H7 (cell line): ENCODE data around the gene OR8G1. TPM values are rescaled to one million over a fixed set of nuclear protein-coding genes. Genes with fewer than 3 reads are reported as not detected.
"Not testable (repeated sequence)": the region's sequence is repeated elsewhere in the genome, so short reads cannot be mapped to it uniquely, and the experiment has no call there.

Experiments used
- DNase-seq: peaks from one replicate; pipeline ENCODE4 v3.0.0; 2012
- H3K27me3 ChIP-seq: 2 replicates; pipeline ENCODE4 v1.6.0; 2011; ENCODE audit warnings: mild to moderate bottlenecking, low read length; ENCODE audit not compliant: control insufficient read depth, insufficient read depth
- H3K36me3 ChIP-seq: replicated peaks from 2 replicates; pipeline ENCODE4 v1.5.1; 2011; ENCODE audit warnings: low read length; ENCODE audit not compliant: control insufficient read depth, insufficient read depth
- H3K4me3 ChIP-seq: 2 replicates; pipeline ENCODE4 v1.5.1; 2011; ENCODE audit warnings: low read depth, mild to moderate bottlenecking, control low read depth, low read length, moderate library complexity; ENCODE audit not compliant: insufficient read depth
- total RNA-seq: library from RNA; depleted of rRNA; stranded (reverse); fragments of >200 nt; shearing (Covaris generic); gene quantifications from 2 replicates; pipeline ENCODE4 v1.2.3, GENCODE V29; 2014

OR8G1 gene
- total RNA-seq, 1 experiment from 2014 or later, result not detected

- no peaks in the 10 kb centered on the region for H3K27me3 ChIP-seq
- H3K4me3 ChIP-seq, result no peak overlapping the region
- no peak for DNase-seq
- no peaks in the 10 kb centered on the region for H3K36me3 ChIP-seq
Measured at GRCh38 chr11:124211321-124211720, 29.6 kb upstream of the OR8G1 start.

- Histone ChIP-seq H3K4me3 (no peak overlapping the region), H3K36me3 (no peaks in the 10 kb centered on the region), H3K27me3 (no peaks in the 10 kb centered on the region)
- DNase-seq, result no peak
Measured at GRCh38 chr11:124214027-124214426, 26.9 kb upstream of the OR8G1 start.

GRCh38 chr11:124219126-124219525, 21.8 kb upstream of the OR8G1 start:
- no peaks in the 10 kb centered on the region for H3K36me3 ChIP-seq
- H3K27me3 ChIP-seq, result no peaks in the 10 kb centered on the region
- no peak overlapping the region for H3K4me3 ChIP-seq
- no peak for DNase-seq

DNA sequence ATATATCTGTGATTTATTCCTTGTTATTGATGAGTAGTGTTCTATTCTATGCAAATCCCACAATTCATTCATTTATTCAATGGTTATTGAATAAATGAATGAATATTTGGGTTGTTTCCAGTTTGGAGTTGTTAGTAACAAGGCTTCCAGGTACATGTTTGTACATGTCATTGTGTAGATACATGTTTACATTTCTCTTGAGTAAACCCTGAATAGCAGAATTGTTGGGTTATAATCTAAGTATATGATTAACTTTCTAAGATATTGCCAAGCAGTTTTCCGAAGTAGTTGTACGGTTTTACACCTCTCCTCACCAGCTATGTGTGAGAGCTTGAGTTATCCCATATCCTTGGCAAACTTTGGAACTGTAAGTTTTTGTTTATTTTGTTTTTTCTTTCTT, 18.5 kb upstream of the OR8G1 start:
- Histone ChIP-seq H3K4me3 (no peak overlapping the region), H3K27me3 (no peaks in the 10 kb centered on the region), H3K36me3 (no peaks in the 10 kb centered on the region)
- DNase-seq, result no peak

- not testable (repeated sequence) for H3K27me3 ChIP-seq, H3K4me3 ChIP-seq, H3K36me3 ChIP-seq, DNase-seq
Measured at GRCh38 chr11:124224618-124225423, 16.1 kb upstream of the OR8G1 start.

DNA sequence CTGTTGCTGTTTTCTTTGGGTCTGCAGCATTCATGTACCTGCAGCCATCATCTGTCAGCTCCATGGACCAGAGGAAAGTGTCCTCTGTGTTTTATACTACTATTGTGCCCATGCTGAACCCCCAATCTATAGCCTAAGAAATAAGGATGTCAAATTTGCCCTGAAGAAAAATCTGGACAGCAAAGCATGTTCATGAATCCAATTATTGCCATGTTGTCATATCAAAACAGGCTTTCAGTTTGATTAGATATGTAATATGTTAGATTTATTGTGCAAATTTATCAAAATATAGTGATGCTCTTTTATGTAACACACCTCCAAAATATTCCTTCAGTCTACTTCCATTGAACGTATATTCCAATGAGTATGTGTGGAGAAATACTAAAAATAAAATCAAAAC, 15.4 kb upstream of the OR8G1 start:
- Histone ChIP-seq H3K36me3 (no peaks in the 10 kb centered on the region), H3K27me3 (no peaks in the 10 kb centered on the region), H3K4me3 (no peak overlapping the region)
- no peak for DNase-seq

GRCh38 chr11:124233376-124233775, 7.5 kb upstream of the OR8G1 start:
- Histone ChIP-seq H3K4me3 (no peak overlapping the region), H3K27me3 (no peaks in the 10 kb centered on the region), H3K36me3 (no peaks in the 10 kb centered on the region)
- DNase-seq, result no peak

GRCh38 chr11:124238512-124238911, 2.4 kb upstream of the OR8G1 start:
- DNase-seq, result no peak
- H3K4me3 ChIP-seq, result no peak overlapping the region
- H3K36me3 ChIP-seq, result no peaks in the 10 kb centered on the region
- H3K27me3 ChIP-seq, result no peaks in the 10 kb centered on the region

DNA sequence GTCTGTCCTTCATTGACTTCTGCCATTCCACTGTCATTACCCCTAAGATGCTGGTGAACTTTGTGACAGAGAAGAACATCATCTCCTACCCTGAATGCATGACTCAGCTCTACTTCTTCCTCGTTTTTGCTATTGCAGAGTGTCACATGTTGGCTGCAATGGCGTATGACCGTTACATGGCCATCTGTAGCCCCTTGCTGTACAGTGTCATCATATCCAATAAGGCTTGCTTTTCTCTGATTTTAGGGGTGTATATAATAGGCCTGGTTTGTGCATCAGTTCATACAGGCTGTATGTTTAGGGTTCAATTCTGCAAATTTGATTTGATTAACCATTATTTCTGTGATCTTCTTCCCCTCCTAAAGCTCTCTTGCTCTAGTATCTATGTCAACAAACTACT, 9.0 kb downstream of the OR8G1 start:
- not testable (repeated sequence) for DNase-seq, H3K36me3 ChIP-seq, H3K27me3 ChIP-seq, H3K4me3 ChIP-seq

DNA sequence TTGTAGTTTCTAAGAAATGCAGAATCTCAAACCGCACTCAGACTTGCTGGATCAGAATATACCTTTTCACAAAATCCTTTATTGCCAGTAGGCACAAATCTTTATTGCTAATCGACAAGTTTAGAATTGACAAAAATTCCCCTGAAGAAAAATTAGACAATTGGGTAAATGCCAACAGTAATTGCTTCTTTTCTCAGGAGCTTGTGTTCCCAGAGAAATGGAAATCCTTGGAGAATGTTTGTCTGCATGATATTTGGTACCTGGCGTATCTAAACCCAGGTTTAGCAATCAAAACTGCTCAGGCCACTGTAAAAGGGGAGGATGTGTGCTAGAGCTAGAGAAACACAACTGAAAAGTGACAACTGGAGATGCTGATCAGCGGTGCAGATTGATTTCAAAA, 15.2 kb downstream of the OR8G1 start, which contains the start of gene OR8G5:
Gene OR8G5 (plus strand): TSS at position 301 of the 400 bp plus-strand sequence. CDS start 8,556 bp downstream, outside the sequence.
- Histone ChIP-seq H3K4me3 (no peak within 1 kb of the TSS), H3K36me3 (no peaks in the 10 kb centered on the region), H3K27me3 (no peaks in the 10 kb centered on the region; the same call in 1 of the 2 replicates)
- DNase-seq, result no peak

DNA sequence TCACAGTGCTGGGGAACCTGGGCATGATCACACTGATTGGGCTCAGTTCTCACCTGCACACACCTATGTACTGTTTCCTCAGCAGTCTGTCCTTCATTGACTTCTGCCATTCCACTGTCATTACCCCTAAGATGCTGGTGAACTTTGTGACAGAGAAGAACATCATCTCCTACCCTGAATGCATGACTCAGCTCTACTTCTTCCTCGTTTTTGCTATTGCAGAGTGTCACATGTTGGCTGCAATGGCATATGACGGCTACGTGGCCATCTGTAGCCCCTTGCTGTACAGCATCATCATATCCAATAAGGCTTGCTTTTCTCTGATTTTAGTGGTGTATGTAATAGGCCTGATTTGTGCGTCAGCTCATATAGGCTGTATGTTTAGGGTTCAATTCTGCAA, 24.1 kb downstream of the OR8G1 start:
- H3K4me3 ChIP-seq, H3K36me3 ChIP-seq, H3K27me3 ChIP-seq, DNase-seq: not testable (repeated sequence)

DNA sequence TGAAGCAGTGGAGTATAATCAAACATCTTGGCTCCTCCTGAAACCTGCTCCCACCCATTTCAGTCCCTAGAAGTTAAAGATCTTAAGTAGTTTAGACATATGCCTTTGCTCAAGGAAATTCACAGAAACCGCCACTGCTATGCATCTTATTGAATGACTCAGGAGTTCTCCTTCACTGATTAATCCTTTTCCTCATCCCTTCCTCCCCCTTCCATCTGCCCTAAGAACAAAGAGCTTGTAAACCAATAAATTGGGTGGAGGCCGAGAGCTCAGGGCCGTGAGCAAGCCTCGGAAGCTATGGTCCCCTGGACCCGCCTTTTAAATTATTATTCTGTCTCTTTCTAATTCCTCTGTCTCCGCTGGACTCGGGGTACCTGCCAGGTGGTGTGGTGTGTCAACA, 30.0 kb downstream of the OR8G1 start:
- not testable (repeated sequence) for H3K27me3 ChIP-seq, H3K36me3 ChIP-seq, DNase-seq, H3K4me3 ChIP-seq

DNA sequence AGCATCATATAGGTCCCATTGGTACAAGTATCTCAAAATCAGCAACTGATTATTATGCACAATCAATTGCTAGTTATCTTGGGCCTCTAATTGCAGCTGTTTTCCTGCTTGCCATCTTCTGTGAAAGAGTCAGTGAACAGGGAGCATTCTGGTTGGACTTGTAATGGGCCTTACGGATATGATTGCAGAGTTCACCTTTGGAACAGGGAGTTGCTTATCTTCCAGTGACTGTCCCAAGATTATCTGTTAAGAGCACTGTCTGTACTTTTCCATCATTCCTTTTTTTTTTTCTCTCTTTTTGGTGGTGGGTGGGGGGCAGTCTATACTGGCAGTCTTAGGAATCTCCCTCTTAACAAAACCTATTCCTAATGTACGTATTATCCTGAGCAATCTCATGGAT, 33.1 kb downstream of the OR8G1 start:
- no peak for DNase-seq
- Histone ChIP-seq H3K27me3 (no peaks in the 10 kb centered on the region), H3K36me3 (no peaks in the 10 kb centered on the region), H3K4me3 (no peak overlapping the region)

DNA sequence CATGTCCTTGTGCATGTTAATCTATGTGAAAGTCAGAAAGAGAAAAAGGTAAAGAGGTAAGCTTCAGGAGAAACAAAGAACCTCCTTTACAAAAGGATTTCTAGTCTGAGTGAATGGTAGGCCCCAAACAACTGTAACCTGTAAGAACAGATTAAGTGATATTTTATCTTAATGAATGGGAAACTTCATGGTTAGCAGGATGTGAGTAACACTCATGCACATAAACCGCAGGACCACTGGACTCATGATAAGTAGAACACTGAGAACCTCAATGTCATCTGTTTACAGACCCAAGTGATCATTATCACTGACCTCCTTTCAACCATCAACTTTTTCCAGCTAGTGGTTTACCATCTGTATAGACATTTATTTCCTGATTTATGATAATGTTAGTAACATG, 35.2 kb downstream of the OR8G1 start:
- Histone ChIP-seq H3K27me3 (no peaks in the 10 kb centered on the region), H3K4me3 (no peak overlapping the region), H3K36me3 (no peaks in the 10 kb centered on the region)
- no peak for DNase-seq

GRCh38 chr11:124277207-124277606, 36.3 kb downstream of the OR8G1 start:
- no peak for DNase-seq
- no peaks in the 10 kb centered on the region for H3K36me3 ChIP-seq
- no peak overlapping the region for H3K4me3 ChIP-seq
- no peaks in the 10 kb centered on the region for H3K27me3 ChIP-seq
